GM10266 (cell line): ENCODE results near the gene P2RY13.

Source experiments
- DNase-seq: peaks from one replicate; pipeline ENCODE4 v3.0.0; 2012; ENCODE audit errors: extremely low spot score
- TF ChIP-seq, protein P1 (sequence below): IDR thresholded peaks from 2 replicates; pipeline ENCODE4 v1.5.1; 2012; ENCODE audit warnings: mild to moderate bottlenecking, low read depth; ENCODE audit not compliant: control insufficient read depth, insufficient read depth; ENCODE audit errors: missing control alignments

Gene P2RY13

DNA sequence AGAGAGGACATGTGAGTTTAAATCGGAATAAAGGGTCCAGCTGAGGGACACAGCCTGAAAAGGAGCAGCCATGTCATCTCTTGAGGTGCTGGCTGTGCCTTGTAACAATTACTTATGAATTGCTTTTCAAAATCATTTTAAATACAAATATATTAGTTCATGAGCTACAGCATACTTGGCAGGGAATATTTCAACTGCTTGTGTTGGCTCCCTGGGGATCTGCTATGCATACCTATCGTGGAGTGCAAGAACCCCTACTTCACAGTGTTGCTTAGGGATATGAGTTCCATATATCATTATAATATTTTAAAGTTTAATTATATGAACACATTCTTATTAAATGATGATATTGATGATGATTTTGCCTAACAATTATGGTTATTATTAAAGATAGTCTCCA is 31.9 kb downstream of the P2RY13 start:
- TF ChIP-seq, protein P1, sequence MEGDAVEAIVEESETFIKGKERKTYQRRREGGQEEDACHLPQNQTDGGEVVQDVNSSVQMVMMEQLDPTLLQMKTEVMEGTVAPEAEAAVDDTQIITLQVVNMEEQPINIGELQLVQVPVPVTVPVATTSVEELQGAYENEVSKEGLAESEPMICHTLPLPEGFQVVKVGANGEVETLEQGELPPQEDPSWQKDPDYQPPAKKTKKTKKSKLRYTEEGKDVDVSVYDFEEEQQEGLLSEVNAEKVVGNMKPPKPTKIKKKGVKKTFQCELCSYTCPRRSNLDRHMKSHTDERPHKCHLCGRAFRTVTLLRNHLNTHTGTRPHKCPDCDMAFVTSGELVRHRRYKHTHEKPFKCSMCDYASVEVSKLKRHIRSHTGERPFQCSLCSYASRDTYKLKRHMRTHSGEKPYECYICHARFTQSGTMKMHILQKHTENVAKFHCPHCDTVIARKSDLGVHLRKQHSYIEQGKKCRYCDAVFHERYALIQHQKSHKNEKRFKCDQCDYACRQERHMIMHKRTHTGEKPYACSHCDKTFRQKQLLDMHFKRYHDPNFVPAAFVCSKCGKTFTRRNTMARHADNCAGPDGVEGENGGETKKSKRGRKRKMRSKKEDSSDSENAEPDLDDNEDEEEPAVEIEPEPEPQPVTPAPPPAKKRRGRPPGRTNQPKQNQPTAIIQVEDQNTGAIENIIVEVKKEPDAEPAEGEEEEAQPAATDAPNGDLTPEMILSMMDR: no peak
- DNase-seq: no peak

DNA sequence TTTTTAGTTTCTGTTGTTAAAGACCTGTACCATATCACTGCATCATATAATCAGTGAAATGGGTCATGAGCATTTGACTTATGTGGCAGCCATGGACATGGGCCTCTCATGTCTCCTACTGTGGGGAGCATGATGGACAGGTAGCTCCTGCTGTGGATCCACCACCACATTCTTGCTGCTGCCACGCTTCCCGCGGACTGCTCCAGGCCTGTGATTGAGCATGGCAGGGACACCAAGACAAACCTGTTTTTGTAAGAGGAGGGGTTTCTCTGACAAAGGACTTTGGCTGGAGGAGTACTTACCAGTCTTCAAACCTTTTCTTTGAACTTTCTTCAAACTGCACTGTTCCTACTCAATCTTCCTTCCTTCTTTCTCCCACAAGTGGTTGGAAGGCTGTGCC is 33.1 kb downstream of the P2RY13 start:
- DNase-seq: no peak
- TF ChIP-seq, protein P1: no peak

DNA sequence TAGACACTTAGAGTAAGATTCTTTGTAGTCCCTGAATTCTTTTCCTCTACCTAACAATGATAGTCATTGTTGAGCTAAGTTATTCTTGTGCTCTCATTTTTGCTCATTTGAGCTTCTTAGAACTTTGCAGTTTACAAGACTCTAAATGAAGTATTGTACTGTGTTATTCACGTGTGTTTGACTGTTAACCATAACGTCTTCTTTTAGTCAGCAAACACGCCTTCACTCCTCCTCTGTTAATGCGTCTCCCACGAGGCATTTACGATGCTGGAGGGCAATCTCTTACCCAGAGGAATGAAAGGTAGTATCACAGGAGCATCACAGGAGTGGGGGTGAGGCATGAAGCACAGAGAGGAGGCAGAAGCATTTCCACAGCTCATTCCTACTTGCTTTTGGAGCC is 36.2 kb downstream of the P2RY13 start:
- TF ChIP-seq, protein P1: no peak
- no peak for DNase-seq

DNA sequence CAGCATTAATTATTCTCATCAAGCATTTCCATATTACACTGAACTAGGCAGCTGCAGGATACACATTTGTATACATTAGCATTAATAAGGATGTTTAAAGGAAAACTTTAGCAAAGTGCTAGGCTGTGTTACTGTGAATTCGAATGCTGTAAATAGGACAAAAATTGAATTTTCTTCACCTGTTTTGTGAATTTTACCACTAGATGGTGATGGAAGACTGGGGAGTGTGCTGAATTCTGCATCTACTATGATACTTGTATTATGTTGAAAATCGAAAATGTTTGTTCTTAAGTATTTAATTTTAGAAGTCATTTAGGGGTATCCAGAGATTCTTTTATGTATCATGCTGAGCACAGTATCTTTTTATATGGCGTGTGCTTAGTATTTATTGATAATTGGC is 38.7 kb downstream of the P2RY13 start:
- TF ChIP-seq, protein P1: no peak
- DNase-seq: no peak

DNA sequence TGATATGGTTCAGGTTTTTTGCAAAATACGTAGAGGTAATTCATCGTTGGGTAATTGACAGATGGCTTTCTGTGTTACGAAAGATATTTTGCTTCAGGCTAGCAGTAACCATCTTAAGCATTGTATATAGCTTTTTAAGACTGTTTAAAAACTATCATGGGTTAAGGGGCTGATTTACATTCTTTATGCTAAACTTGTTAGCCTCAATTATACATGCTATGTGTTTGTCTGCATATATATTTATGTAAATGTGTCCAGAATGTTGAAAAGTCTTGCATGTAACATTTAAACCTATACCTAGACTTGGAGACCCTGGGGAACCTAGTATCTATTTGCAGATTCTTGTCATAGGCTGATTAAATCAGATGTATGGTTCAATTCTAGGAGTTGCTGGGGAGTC is 39.9 kb downstream of the P2RY13 start:
- TF ChIP-seq, protein P1: no peak
- DNase-seq: no peak

DNA sequence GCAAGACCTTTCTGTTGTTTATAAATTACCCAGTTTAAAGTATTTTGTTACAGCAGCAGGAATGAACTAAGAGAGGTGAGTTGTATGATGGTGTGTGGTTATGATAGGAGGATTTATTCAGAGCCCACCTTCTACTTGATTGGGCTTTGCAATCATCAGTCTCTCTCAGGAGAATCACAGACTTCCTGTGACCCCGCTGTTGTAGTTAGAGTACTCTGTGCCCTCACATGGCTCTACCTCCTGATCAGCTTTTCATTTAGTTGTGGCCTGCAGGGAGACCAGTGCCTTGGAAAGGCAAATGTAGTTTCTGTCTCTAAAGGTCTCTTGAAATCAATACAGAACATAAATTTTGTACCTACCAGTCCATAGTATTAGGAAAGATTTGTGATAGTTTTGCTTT is 43.4 kb downstream of the P2RY13 start:
- no peak for DNase-seq
- TF ChIP-seq, protein P1: no peak

DNA sequence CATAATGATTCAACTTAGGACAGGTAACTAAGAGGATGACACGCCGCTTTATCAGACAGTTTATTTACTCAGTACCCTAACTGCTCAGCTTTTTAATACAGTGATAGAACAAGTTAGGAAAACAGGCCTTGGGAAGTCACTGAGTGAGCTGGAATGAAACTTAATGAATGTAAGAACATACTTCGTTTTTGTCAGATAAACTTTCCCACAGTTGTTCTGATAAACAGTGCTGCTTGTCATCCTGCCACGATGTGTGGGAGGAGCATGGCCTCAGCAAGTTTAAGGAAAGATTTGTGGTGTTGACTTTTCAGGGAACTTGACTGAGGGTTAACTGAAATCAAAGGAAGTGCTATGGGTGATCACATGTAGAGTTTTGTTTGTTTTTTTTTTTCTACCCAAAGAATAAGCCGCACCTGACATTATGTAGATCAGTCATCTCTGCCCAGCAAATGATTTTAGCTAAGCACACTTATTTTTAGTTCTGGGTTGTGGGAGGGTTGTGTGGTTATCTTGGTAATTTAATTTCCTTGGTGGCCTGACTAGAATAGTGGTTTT is 45.4 kb downstream of the P2RY13 start:
- no peak for DNase-seq
- TF ChIP-seq, protein P1: no peak
